GM20000 (cell line): ENCODE data around the gene FAM234A.
"Not testable (repeated sequence)": the region's sequence is repeated elsewhere in the genome, so short reads cannot be mapped to it uniquely, and the experiment has no call there.

ENCODE experiments used
- DNase-seq: peaks from one replicate; pipeline ENCODE4 v3.0.0; 2012; ENCODE audit warnings: low spot score
- TF ChIP-seq, protein P1 (sequence below): IDR thresholded peaks from 2 replicates; pipeline ENCODE4 v1.5.1; 2012; ENCODE audit warnings: mild to moderate bottlenecking, control low read depth; ENCODE audit errors: extremely low read depth, missing control alignments

Gene FAM234A

GRCh38 chr16:253833-254232 lies 19.2 kb downstream of the FAM234A start:
- TF ChIP-seq, protein P1, sequence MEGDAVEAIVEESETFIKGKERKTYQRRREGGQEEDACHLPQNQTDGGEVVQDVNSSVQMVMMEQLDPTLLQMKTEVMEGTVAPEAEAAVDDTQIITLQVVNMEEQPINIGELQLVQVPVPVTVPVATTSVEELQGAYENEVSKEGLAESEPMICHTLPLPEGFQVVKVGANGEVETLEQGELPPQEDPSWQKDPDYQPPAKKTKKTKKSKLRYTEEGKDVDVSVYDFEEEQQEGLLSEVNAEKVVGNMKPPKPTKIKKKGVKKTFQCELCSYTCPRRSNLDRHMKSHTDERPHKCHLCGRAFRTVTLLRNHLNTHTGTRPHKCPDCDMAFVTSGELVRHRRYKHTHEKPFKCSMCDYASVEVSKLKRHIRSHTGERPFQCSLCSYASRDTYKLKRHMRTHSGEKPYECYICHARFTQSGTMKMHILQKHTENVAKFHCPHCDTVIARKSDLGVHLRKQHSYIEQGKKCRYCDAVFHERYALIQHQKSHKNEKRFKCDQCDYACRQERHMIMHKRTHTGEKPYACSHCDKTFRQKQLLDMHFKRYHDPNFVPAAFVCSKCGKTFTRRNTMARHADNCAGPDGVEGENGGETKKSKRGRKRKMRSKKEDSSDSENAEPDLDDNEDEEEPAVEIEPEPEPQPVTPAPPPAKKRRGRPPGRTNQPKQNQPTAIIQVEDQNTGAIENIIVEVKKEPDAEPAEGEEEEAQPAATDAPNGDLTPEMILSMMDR = no peak

GRCh38 chr16:254461-254860 lies 19.8 kb downstream of the FAM234A start:
- DNase-seq = no peak
- TF ChIP-seq, protein P1 = no peak

More at GRCh38 chr16:253833-254232, 19.2 kb downstream of the FAM234A start:
- no peak for DNase-seq

DNA sequence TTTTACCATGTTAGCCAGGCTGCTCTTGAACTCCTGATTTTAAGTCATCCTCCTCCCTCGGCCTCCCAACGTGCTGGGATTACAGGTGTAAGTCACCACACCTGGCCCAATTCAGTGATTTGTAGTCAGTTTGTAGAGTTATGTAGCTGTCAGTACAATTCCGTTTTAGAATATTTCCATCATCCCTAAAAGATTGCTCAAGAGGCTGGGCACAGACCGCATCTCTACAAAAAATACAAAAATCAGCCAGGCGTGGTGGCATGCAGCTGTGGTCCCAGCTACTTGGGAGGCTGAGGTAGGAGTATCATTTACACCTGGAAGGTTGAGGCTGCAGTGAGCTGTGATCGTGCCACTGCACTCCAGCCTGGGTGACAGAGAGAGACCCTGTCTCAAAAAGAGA lies 20.6 kb downstream of the FAM234A start:
- TF ChIP-seq, protein P1 = no peak
- DNase-seq = no peak

DNA sequence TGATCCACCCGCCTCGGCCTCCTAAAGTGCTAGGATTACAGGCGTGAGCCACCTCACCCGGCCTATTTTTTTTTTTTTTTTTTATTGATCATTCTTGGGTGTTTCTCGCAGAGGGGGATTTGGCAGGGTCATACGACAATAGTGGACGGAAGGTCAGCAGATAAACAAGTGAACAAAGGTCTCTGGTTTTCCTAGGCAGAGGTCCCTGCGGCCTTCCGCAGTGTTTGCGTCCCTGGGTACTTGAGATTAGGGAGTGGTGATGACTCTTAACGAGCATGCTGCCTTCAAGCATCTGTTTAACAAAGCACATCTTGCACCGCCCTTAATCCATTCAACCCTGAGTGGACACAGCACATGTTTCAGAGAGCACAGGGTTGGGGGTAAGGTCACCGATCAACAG lies 23.5 kb downstream of the FAM234A start:
- not testable (repeated sequence) for DNase-seq

GRCh38 chr16:259226-259625 lies 24.6 kb downstream of the FAM234A start:
- no peak for DNase-seq
- TF ChIP-seq, protein P1 = no peak

DNA sequence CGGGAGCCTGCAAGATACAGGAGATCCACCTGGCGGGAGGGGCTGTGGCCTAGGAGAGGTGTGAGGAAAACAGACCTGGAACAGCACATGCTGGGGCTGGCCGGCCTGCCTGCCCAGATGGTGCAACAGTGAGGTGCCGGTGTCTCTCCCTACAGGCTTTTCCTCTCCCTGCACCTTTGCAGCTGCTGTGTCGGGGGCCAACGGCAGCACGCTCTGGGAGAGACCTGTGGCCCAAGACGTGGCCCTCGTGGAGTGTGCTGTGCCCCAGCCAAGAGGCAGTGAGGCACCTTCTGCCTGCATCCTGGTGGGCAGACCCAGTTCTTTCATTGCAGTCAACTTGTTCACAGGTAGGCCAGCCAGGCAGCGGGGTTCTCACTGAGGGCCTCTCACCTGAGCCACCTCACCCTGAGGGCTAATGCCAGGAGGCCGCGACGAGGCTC lies 25.2 kb downstream of the FAM234A start:
- no peak for DNase-seq
- TF ChIP-seq, protein P1 = no peak

DNA sequence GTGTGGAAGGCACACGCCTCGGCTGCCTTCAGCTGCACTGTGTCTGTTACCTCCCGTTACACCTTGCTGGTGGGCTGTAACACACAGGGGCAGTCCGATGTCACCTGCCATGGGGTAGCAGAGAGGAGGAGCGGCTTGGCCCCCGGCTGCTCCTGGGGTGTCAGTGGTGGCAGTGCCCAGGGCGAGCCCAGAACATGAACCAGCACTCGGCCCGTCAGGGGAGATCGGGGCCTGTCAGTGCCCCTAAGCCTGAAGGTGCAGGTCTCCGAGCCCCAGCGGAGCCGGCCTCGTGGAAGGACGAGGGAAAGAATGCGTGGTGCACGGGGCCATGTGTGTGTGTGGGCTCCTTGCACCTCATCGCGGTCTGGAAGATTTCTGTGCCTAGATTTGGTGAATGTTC lies 25.7 kb downstream of the FAM234A start:
- DNase-seq = no peak
- TF ChIP-seq, protein P1 = no peak

- no peak for DNase-seq
- TF ChIP-seq, protein P1 = no peak
Observed at GRCh38 chr16:261031-261691, 26.5 kb downstream of the FAM234A start.
